K562 (cell line): ENCODE measurements around the gene CCDC127.

Experiments used
- CBX1 ChIP-seq: sonication (generic); IDR thresholded peaks from 2 replicates; pipeline ENCODE4 v1.6.1; 2016; ENCODE audit warnings: antibody characterized with exemption, low read depth, mild to moderate bottlenecking
- HNRNPL ChIP-seq: fragments of 200-400 bp; formaldehyde crosslinking; IDR thresholded peaks from 2 replicates; pipeline ENCODE4 v1.6.1; 2017; ENCODE audit warnings: low read depth, mild to moderate bottlenecking, low read length
- POLR2G ChIP-seq: fragments of 200-400 bp; formaldehyde crosslinking; IDR thresholded peaks from 2 replicates; pipeline ENCODE4 v1.6.1; 2017; ENCODE audit warnings: low read depth, mild to moderate bottlenecking, antibody characterized with exemption, low read length, moderate library complexity
- TBP ChIP-seq: optimal IDR thresholded peaks from 2 replicates; pipeline ENCODE3; 2011; ENCODE audit warnings: low read depth, low read length, improper control_type of control experiment
- ZC3H8 ChIP-seq: fragments of 450-650 bp; IDR thresholded peaks from 2 replicates; pipeline ENCODE4 v1.6.1; 2017

GRCh38 chr5:152077-152476 is 65.9 kb downstream of the CCDC127 start:
- TF ChIP-seq POLR2G (no peak), HNRNPL (no peak), TBP (no peak), CBX1 (no peak), ZC3H8 (no peak)
